ENCODE results near the gene STIMATE. TPM values are rescaled to one million over a fixed set of nuclear protein-coding genes. Genes with fewer than 3 reads are reported as not detected.

STIMATE gene
- total and polyA plus RNA-seq, 7 donors, result 2.5 to 19.5 (median 11.5) TPM

- Histone ChIP-seq H3K9me3 (no peaks in the 10 kb centered on the region), H3K4me1 (peaks cover 0 to 10% (median 0%) of the 10 kb centered on the region in 4 donors), H3K27ac (no peak overlapping the region), H3K36me3 (peaks cover 0 to 22% (median 0%) of the 10 kb centered on the region in 4 donors), H3K4me3 (no peak overlapping the region), H3K27me3 (no peaks in the 10 kb centered on the region)
- no peak for DNase-seq
- 27 to 67% methylated on average over 6 of the region's 6 CpGs for WGBS, 2 donors
- TF ChIP-seq EP300 (IDR thresholded peaks at IDR 0.05), result no peak
- intact Hi-C loops (cut with DNase I), result loop anchor here (5.0 to 10.0 kb wide), 3 partner anchors 87 to 157 kb away; partner anchors contain the start of genes ITIH1 and NEK4
Measured at GRCh38 chr3:52931328-52931727, 34.0 kb upstream of the STIMATE start.

- DNase-seq, result no peak
- no peak for TF ChIP-seq CTCF (IDR thresholded peaks at IDR 0.05)
- no peak for TF ChIP-seq POLR2A (IDR thresholded peaks at IDR 0.05)
- no peaks in the 10 kb centered on the region for H3K27me3 ChIP-seq
- intact Hi-C loops (cut with DNase I), result loop anchor here (5.0 to 10.0 kb wide), 3 partner anchors 86 to 156 kb away; partner anchors contain the start of genes ITIH1 and NEK4
- peaks cover 0 to 10% (median 0%) of the 10 kb centered on the region in 4 donors for H3K4me1 ChIP-seq
- 75 to 95% methylated on average over 3 of the region's 3 CpGs for WGBS, 2 donors
- peaks cover 0 to 24% (median 0%) of the 10 kb centered on the region in 4 donors for H3K36me3 ChIP-seq
- H3K4me3 ChIP-seq, result no peak overlapping the region
- no peak overlapping the region for H3K27ac ChIP-seq
- H3K9me3 ChIP-seq, result no peaks in the 10 kb centered on the region
Measured at GRCh38 chr3:52930748-52931147, 33.4 kb upstream of the STIMATE start.

- intact Hi-C loops (cut with DNase I), result no loop called here
- no peak for TF ChIP-seq POLR2AphosphoS5 (IDR thresholded peaks at IDR 0.05)
- no peak for TF ChIP-seq EP300 (IDR thresholded peaks at IDR 0.05)
- no peak for TF ChIP-seq POLR2A (IDR thresholded peaks at IDR 0.05)
- TF ChIP-seq CTCF (IDR thresholded peaks at IDR 0.05), result no peak
- no peaks in the 10 kb centered on the region for H3K4me1 ChIP-seq
Measured at GRCh38 chr3:52926554-52926953, 29.2 kb upstream of the STIMATE start.

GRCh38 chr3:52925405-52926313, 28.3 kb upstream of the STIMATE start:
- H3K36me3 ChIP-seq, result peaks cover 0 to 63% (median 5%) of the 10 kb centered on the region in 4 donors

More at GRCh38 chr3:52926554-52926953, 29.2 kb upstream of the STIMATE start:
- no peaks in the 10 kb centered on the region for H3K9me3 ChIP-seq
- no peak for DNase-seq
- peaks cover 0 to 55% (median 1%) of the 10 kb centered on the region in 4 donors for H3K36me3 ChIP-seq
- WGBS, 2 donors, result 94 to 96% methylated on average over 2 of the region's 2 CpGs
- H3K27me3 ChIP-seq, result no peaks in the 10 kb centered on the region
- no peak overlapping the region for H3K27ac ChIP-seq
- no peak overlapping the region for H3K4me3 ChIP-seq

More at GRCh38 chr3:52925405-52926313, 28.3 kb upstream of the STIMATE start:
- 64 to 72% methylated on average over 6 of the region's 6 CpGs for WGBS, 2 donors
- Histone ChIP-seq H3K27me3 (no peaks in the 10 kb centered on the region), H3K9me3 (no peaks in the 10 kb centered on the region), H3K4me3 (no peak overlapping the region), H3K4me1 (no peaks in the 10 kb centered on the region), H3K27ac (no peak overlapping the region)
- DNase-seq, result no peak
- TF ChIP-seq CTCF (IDR thresholded peaks at IDR 0.05) (no peak), EP300 (IDR thresholded peaks at IDR 0.05) (no peak), POLR2AphosphoS5 (IDR thresholded peaks at IDR 0.05) (no peak), POLR2A (IDR thresholded peaks at IDR 0.05) (no peak)
- intact Hi-C loops (cut with DNase I), result no loop called here
